ENCODE data around the gene CDK8.
"Not testable (repeated sequence)": the region's sequence is repeated elsewhere in the genome, so short reads cannot be mapped to it uniquely, and the experiment has no call there.

Gene CDK8

GRCh38 chr13:26280295-26280694, 26.4 kb downstream of the CDK8 start:
- Histone ChIP-seq H3K9ac (ENCODE audit: low read length) (no peak overlapping the region), H3K9me2 (ENCODE audit: low read depth, low read length) (no peaks in the 10 kb centered on the region), H2AFZ (ENCODE audit: low read length) (no peak overlapping the region), H3K4me3 (ENCODE audit: low read depth, low read length, poor library complexity, severe bottlenecking) (no peak overlapping the region), H3K4me2 (ENCODE audit: low read length) (no peak overlapping the region), H3K36me3 (ENCODE audit: insufficient read depth, low read length) (peaks cover 3% of the 10 kb centered on the region; the same call in 1 of the 2 replicates), H3K27ac (ENCODE audit: low read depth, low read length, poor library complexity, severe bottlenecking) (no peak overlapping the region), H3K79me2 (ENCODE audit: insufficient read depth, low read length) (no peaks in the 10 kb centered on the region), H3K4me1 (ENCODE audit: insufficient read depth, low read length, severe bottlenecking) (no peaks in the 10 kb centered on the region), H3F3A (ENCODE audit: insufficient read depth, low read length) (no peaks in the 10 kb centered on the region), H3K9me3 (ENCODE audit: low read length) (no peaks in the 10 kb centered on the region), H4K20me1 (ENCODE audit: insufficient read depth, low read length) (no peaks in the 10 kb centered on the region), H3K27me3 (ENCODE audit: insufficient read depth, low read length) (no peaks in the 10 kb centered on the region)
- TF ChIP-seq EZH2 (IDR thresholded peaks at IDR 0.05; ENCODE audit: borderline replicate concordance, low read length): no peak
- TF ChIP-seq CTCF (IDR thresholded peaks at IDR 0.05; ENCODE audit: low read length): no peak

DNA sequence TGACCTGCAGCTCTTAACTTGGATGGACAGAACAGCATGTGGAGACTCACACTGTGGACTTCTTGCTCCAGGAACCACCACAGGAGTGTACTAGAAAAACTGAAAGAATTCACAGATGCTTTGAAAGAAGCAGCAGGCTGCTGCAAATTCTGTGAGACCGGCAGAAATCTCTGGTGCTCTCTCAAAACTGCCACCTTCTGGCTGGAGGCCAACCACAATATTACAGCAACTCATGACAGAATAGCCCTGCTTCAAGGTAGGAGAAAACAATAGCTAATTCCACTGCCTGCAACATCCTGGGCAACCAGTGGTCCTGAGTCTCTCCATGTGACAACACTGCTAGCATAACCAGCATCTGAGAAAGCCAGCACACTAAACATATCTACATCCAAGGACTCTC, 26.9 kb downstream of the CDK8 start:
- H3K9me2 ChIP-seq (ENCODE audit: low read depth, low read length): no peaks in the 10 kb centered on the region
- no peaks in the 10 kb centered on the region for H3K79me2 ChIP-seq (ENCODE audit: insufficient read depth, low read length)
- H3F3A ChIP-seq (ENCODE audit: insufficient read depth, low read length): no peaks in the 10 kb centered on the region
- H3K4me3 ChIP-seq (ENCODE audit: low read depth, low read length, poor library complexity, severe bottlenecking): no peak overlapping the region
- H3K4me1 ChIP-seq (ENCODE audit: insufficient read depth, low read length, severe bottlenecking): no peaks in the 10 kb centered on the region
- H3K9ac ChIP-seq (ENCODE audit: low read length): no peak overlapping the region
- no peak overlapping the region for H2AFZ ChIP-seq (ENCODE audit: low read length)
- H3K36me3 ChIP-seq (ENCODE audit: insufficient read depth, low read length): peaks cover 3% of the 10 kb centered on the region; the same call in 1 of the 2 replicates
- no peak overlapping the region for H3K4me2 ChIP-seq (ENCODE audit: low read length)
- no peak for TF ChIP-seq CTCF (IDR thresholded peaks at IDR 0.05; ENCODE audit: low read length)
- no peak for TF ChIP-seq EZH2 (IDR thresholded peaks at IDR 0.05; ENCODE audit: borderline replicate concordance, low read length)
- H3K27ac ChIP-seq (ENCODE audit: low read depth, low read length, poor library complexity, severe bottlenecking): no peak overlapping the region
- no peaks in the 10 kb centered on the region for H4K20me1 ChIP-seq (ENCODE audit: insufficient read depth, low read length)
- H3K9me3 ChIP-seq (ENCODE audit: low read length): no peaks in the 10 kb centered on the region
- no peaks in the 10 kb centered on the region for H3K27me3 ChIP-seq (ENCODE audit: insufficient read depth, low read length)

DNA sequence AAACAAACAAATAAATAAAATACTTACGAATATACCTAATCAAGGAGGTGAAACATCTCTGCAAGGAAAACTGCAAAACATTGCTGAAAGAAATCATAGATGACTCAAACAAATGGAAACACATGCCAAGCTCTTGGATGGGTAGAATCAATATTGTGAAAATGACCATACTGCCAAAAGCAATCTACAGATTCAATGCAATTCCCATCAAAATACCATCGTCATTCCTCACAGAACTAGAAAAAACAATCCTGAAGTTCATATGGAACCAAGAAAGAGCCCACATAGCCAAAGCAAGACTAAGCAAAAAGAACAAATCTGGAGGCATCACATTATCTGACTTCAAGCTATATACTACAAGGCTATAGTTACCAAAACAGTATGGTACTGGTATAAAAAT, 32.0 kb downstream of the CDK8 start:
- not testable (repeated sequence) for H3F3A ChIP-seq (ENCODE audit: insufficient read depth, low read length); H3K9me2 ChIP-seq (ENCODE audit: low read depth, low read length); H3K9ac ChIP-seq (ENCODE audit: low read length); H4K20me1 ChIP-seq (ENCODE audit: insufficient read depth, low read length); H3K4me3 ChIP-seq (ENCODE audit: low read depth, low read length, poor library complexity, severe bottlenecking); H3K36me3 ChIP-seq (ENCODE audit: insufficient read depth, low read length); H3K27me3 ChIP-seq (ENCODE audit: insufficient read depth, low read length); H3K4me1 ChIP-seq (ENCODE audit: insufficient read depth, low read length, severe bottlenecking); H3K4me2 ChIP-seq (ENCODE audit: low read length); H2AFZ ChIP-seq (ENCODE audit: low read length); H3K9me3 ChIP-seq (ENCODE audit: low read length); H3K27ac ChIP-seq (ENCODE audit: low read depth, low read length, poor library complexity, severe bottlenecking); H3K79me2 ChIP-seq (ENCODE audit: insufficient read depth, low read length)

DNA sequence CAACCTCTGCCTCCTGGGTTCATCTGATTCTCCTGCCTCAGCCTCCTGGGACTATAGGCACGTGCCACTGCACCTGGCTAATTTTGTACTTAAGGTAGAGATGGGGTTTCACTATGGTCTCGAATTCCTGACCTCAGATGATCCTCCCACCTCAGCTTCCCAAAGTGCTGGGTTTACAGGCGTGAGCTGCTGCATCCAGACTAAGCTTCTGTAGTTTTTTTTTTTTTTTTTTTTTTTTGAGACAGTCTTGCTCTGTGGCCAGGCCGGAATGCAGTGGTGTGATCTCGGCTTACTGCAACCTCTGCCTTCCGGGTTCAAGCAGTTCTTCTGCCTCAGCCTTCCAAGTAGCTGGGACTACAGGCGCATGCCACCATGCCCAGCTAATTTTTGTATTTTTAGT, 34.9 kb downstream of the CDK8 start:
- not testable (repeated sequence) for H3K27ac ChIP-seq (ENCODE audit: low read depth, low read length, poor library complexity, severe bottlenecking); H3F3A ChIP-seq (ENCODE audit: insufficient read depth, low read length); H3K9me3 ChIP-seq (ENCODE audit: low read length); H3K27me3 ChIP-seq (ENCODE audit: insufficient read depth, low read length); H3K4me1 ChIP-seq (ENCODE audit: insufficient read depth, low read length, severe bottlenecking); H3K4me2 ChIP-seq (ENCODE audit: low read length); H3K36me3 ChIP-seq (ENCODE audit: insufficient read depth, low read length); H2AFZ ChIP-seq (ENCODE audit: low read length); H3K4me3 ChIP-seq (ENCODE audit: low read depth, low read length, poor library complexity, severe bottlenecking); H3K79me2 ChIP-seq (ENCODE audit: insufficient read depth, low read length); H3K9me2 ChIP-seq (ENCODE audit: low read depth, low read length); H4K20me1 ChIP-seq (ENCODE audit: insufficient read depth, low read length); H3K9ac ChIP-seq (ENCODE audit: low read length)
